ENCODE data around the gene DCAF8.

Gene DCAF8

GRCh38 chr1:160282807-160283206 lies 20.5 kb upstream of the DCAF8 start:
- TF ChIP-seq CTCF (IDR thresholded peaks at IDR 0.05), result no peak
- Histone ChIP-seq H2AFZ (no peak overlapping the region), H3K27ac (no peak overlapping the region), H3K4me1 (no peaks in the 10 kb centered on the region), H3K4me2 (ENCODE audit: low read length) (no peak overlapping the region), H3K4me3 (ENCODE audit: low read depth, low read length) (no peak overlapping the region), H3K27me3 (ENCODE audit: control insufficient read depth, insufficient read depth, low read length) (no peaks in the 10 kb centered on the region), H3K9ac (no peak overlapping the region), H3K79me2 (no peaks in the 10 kb centered on the region), H3K9me3 (ENCODE audit: control insufficient read depth, low read length) (no peaks in the 10 kb centered on the region), H3K36me3 (ENCODE audit: control insufficient read depth, insufficient read depth, low read length) (no peaks in the 10 kb centered on the region)

GRCh38 chr1:160277987-160278386 lies 15.6 kb upstream of the DCAF8 start:
- no peaks in the 10 kb centered on the region for H3K79me2 ChIP-seq
- no peak overlapping the region for H3K9ac ChIP-seq
- H2AFZ ChIP-seq, result no peak overlapping the region
- H3K4me1 ChIP-seq, result no peaks in the 10 kb centered on the region
- H3K4me3 ChIP-seq (ENCODE audit: low read depth, low read length), result no peak overlapping the region
- H3K27ac ChIP-seq, result no peak overlapping the region
- TF ChIP-seq CTCF (IDR thresholded peaks at IDR 0.05), result no peak
- H3K4me2 ChIP-seq (ENCODE audit: low read length), result no peak overlapping the region
- H3K36me3 ChIP-seq (ENCODE audit: control insufficient read depth, insufficient read depth, low read length), result no peaks in the 10 kb centered on the region
- H3K9me3 ChIP-seq (ENCODE audit: control insufficient read depth, low read length), result no peaks in the 10 kb centered on the region
- no peaks in the 10 kb centered on the region for H3K27me3 ChIP-seq (ENCODE audit: control insufficient read depth, insufficient read depth, low read length)

DNA sequence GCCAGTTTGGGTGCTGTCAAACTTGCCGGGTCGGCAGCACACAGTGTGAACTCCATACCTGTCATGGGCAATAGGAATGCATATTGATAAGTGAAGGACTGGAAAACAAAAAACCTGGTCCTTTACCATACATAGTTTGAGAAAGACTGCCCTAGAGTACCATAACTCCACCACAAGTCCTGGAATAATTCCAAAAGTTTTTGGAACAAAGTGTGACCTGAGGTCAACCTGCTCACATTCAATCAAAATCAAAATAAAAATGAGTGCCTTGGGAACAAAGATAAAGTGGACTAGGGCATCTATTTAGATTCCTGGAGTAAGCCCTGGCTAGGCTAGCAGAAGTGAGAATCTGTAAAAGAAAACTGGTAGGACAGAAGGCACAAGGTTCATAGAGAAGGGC lies 15.0 kb upstream of the DCAF8 start:
- no peak overlapping the region for H3K4me3 ChIP-seq (ENCODE audit: low read depth, low read length)
- no peaks in the 10 kb centered on the region for H3K27me3 ChIP-seq (ENCODE audit: control insufficient read depth, insufficient read depth, low read length)
- H3K9ac ChIP-seq, result no peak overlapping the region
- no peak overlapping the region for H3K4me2 ChIP-seq (ENCODE audit: low read length)
- no peak overlapping the region for H3K27ac ChIP-seq
- H3K9me3 ChIP-seq (ENCODE audit: control insufficient read depth, low read length), result no peaks in the 10 kb centered on the region
- TF ChIP-seq CTCF (IDR thresholded peaks at IDR 0.05), result no peak
- H3K36me3 ChIP-seq (ENCODE audit: control insufficient read depth, insufficient read depth, low read length), result no peaks in the 10 kb centered on the region
- H3K79me2 ChIP-seq, result no peaks in the 10 kb centered on the region
- H2AFZ ChIP-seq, result no peak overlapping the region
- H3K4me1 ChIP-seq, result no peaks in the 10 kb centered on the region

DNA sequence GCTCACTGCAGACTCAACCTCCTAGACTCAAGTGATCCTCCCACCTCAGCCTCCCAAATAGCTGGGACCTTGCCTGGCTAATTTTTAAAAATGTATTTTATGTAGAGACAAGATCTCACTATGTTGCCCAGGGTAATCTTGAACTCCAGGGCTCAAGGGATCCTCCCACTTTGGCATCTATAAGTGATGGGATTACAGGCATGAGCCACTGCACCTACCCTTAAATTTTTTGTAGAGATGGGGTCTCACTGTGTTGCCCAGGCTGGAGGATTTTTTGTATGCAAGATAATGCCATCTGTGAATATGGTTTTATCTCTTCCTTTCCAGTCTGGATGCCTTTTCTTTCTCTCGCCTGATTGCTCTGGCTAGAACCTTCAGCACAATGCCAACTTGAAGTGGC lies 8.7 kb upstream of the DCAF8 start:
- Histone ChIP-seq H3K27me3 (ENCODE audit: control insufficient read depth, insufficient read depth, low read length) (no peaks in the 10 kb centered on the region), H3K27ac (no peak overlapping the region), H3K79me2 (no peaks in the 10 kb centered on the region), H3K9me3 (ENCODE audit: control insufficient read depth, low read length) (no peaks in the 10 kb centered on the region), H3K9ac (no peak overlapping the region), H3K36me3 (ENCODE audit: control insufficient read depth, insufficient read depth, low read length) (no peaks in the 10 kb centered on the region), H3K4me3 (ENCODE audit: low read depth, low read length) (no peak overlapping the region), H3K4me1 (no peaks in the 10 kb centered on the region), H3K4me2 (ENCODE audit: low read length) (no peak overlapping the region), H2AFZ (no peak overlapping the region)
- TF ChIP-seq CTCF (IDR thresholded peaks at IDR 0.05), result no peak

- H3K79me2 ChIP-seq, result no peaks in the 10 kb centered on the region
- H3K36me3 ChIP-seq (ENCODE audit: control insufficient read depth, insufficient read depth, low read length), result no peaks in the 10 kb centered on the region
- no peak overlapping the region for H2AFZ ChIP-seq
- peaks cover 2% of the 10 kb centered on the region for H3K4me1 ChIP-seq
- TF ChIP-seq CTCF (IDR thresholded peaks at IDR 0.05), result no peak
- no peak overlapping the region for H3K4me3 ChIP-seq (ENCODE audit: low read depth, low read length)
- no peak overlapping the region for H3K27ac ChIP-seq
- no peaks in the 10 kb centered on the region for H3K9me3 ChIP-seq (ENCODE audit: control insufficient read depth, low read length)
- H3K4me2 ChIP-seq (ENCODE audit: low read length), result no peak overlapping the region
- no peaks in the 10 kb centered on the region for H3K27me3 ChIP-seq (ENCODE audit: control insufficient read depth, insufficient read depth, low read length)
- no peak overlapping the region for H3K9ac ChIP-seq
Measured at GRCh38 chr1:160267284-160267991, 5.1 kb upstream of the DCAF8 start.

All from parathyroid adenoma (tissue), 2 donors.